Hematopoietic multipotent progenitor cell treated with erythropoietin and hydrocortisone succinate and interleukin-3 and kit ligand, for 17 days (in vitro differentiated cells): ENCODE results near the gene GTF2I.
"Not testable (repeated sequence)": the region's sequence is repeated elsewhere in the genome, so short reads cannot be mapped to it uniquely, and the experiment has no call there.

Experiments used
- DNase-seq: peaks from one replicate; pipeline ENCODE4 v3.0.0-alpha.2; 2015; ENCODE audit warnings: low spot score

GTF2I gene

DNA sequence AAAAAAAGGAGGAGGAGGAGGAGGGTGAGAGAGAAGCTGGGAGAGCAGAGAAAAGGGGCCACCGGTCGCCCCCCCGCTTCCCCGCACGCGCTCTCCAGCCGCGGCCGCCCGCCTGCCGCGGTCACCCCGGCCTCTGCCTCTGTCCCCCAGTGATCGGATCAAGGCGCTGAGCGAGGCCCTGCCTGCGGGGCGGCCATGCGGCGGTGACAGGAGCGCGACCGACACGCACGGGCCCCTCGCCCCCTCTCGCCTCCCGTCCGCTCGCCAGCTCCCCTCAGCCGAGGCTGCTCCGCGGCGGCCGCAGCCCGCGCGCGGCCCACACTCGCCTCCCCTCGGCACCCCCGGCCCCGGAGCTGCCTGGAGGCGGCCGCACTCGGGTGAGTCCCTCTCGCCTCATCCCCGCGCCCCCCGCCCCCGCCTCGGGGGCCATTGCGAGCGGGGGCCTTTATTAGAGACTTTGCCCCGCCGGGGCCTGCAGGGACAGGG lies at the start of gene GTF2I:
GTF2I (plus strand) TSS at position 27 of the 486 bp plus-strand sequence. CDS start 31,411 bp downstream, outside the sequence.
- DNase-seq = no peak

DNA sequence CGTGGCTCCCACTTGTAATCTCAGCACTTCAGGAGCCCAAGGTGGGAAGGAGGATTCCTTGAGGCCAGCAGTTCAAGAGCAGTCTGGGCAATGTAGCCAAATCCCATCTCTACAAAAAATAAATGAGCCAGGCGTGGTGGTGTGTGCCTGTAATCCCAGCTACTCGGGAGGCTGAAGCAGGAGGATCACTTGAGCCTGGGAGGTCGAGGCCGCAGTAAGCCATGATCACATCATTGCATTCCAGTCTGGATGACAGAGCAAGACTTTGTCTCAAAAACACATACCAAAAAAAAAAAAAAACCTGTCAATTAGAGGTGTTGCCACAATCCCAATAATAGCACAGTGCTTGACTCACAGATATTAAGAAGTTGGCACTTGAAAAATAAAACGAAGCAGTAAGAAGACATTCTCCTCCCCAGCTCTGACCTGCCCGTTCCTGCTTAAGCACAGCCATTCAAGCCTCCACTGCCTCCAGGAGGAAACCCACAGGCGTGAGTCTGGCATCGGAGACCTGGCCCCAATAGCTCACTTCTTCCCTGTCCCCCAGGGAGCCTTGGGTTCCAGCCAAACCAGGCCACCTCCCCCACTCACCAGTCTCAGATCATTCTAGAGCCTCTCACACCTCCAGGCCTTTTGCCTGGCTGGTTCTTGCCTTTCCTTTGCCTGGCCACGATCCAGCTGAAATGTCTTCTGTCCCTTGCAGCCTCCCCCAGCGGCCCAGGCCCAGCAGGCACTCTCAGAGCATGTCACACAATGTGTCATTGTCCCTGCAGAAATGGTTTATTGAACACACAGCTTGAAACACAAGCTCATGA lies 45.3 kb upstream of the GTF2I start:
- DNase-seq = no peak

DNA sequence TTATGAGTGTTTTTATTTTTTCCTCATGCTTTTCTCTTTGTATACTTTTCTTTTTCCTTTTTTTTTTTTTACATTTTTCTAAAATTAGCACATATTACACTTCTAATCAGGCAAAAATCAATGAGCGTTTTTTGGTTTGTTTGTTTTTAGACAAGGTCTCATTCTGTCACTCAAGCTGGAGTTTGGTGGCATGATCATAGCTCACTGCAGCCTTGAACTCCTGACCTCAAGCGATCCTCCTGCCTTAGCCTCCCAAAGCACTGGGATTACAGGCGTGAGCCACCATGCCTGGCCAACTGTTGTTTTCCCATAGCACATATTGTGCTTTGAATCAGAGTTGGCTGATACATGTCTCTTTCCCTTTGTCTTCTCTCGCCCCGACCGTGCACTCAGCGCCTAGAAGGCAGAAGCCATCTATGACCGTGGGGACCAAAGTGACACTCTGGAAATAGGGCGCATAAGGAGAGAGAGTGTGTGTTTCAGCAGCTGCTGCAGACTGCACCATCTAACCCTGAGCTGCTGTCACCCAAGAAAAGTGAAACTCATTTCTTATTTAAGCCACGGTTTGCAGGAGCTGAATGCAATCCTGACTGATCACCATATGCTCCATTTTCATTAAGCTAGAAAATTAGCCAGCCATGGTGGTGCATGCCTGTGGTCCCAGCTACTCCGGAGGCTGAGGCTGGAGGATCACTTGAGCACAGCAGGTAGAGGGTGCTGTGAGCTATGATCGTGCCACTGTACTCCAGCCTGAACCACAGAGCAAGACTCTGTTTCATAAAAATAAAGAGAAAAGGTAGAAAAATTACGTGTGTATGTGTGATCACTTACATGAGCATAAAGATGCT lies 41.4 kb upstream of the GTF2I start:
- no peak for DNase-seq

DNA sequence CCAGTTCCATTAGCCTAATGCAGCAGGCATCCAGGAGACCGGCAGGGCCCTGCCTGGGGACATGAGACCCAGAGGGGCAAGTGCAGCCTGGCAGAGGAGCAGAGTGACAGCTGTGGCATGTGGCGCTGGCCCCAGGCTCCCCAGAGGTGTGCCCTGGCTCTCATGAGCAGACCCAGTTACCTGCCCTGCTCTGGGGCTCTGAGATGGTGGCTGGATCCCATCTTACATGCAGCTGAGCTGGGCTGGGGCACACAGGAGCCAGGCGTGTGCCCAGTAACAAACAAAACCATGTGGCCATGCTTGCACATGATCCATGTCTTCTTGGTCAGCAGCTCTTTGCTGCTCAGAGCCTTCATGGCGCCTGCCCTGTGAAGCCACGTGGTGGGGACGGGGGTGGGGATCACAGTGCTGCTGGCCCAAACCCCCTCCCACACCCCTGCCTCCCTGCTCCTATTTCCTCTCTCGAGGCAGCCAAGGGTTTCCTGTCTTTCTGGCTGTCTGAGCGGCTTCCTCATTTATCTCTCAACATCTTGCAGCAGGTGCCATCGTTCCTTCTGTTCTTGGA lies 40.3 kb upstream of the GTF2I start:
- no peak for DNase-seq

DNA sequence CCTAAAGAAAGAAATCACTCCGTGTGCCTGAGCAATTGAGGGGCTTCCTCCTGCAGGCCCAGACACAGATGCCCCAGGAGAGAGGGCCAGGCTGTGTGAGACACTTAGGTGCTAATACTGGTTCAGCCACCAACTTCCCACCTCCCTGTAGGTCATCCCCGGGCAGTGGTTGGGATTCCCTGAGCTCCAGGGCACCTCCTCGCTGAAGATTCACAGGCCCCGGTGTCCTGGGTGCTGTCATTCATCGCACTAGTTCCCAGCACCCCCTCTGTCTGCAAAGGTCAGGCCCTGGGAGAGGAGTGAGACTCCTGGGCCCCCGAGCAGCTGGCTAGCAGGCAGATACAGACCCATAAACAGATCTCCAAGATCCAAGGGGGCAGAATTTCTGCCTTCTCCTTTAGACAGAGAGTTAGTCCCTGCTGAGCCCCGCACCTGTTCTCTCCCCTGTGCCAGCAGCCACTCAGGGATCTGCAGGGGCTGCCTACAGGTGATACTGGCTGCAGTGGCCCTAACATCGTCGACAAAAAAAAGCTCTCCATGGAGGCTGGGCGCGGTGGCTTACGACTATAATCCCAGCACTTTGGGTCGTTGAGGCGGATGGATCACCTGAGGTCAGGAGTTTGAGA lies 38.2 kb upstream of the GTF2I start:
- no peak for DNase-seq

DNA sequence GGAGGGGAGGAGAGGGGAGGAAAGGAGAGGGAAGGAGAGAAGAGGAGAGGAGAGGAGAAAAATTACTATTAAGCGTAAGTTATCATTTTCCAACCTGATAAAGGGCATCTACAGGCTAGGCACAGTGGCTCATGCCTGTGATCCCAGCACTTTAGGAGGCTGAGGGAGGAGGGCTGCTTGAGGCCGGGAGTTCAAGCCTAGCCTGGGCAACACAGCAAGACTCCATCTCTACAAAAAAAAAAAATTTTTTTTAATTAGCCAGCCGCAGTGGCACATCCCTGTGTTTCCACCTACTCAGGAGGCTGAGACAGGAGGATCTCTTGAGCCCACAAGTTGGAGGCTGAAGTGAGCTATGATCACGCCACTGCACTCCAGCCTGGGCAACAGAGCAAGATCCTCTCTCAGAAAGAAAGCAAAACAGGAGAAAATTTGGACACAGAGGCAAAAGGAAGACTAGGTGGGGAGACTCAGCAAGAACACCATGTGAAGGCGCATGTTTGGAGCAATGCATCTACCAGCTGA lies 35.2 kb upstream of the GTF2I start:
- no peak for DNase-seq

DNA sequence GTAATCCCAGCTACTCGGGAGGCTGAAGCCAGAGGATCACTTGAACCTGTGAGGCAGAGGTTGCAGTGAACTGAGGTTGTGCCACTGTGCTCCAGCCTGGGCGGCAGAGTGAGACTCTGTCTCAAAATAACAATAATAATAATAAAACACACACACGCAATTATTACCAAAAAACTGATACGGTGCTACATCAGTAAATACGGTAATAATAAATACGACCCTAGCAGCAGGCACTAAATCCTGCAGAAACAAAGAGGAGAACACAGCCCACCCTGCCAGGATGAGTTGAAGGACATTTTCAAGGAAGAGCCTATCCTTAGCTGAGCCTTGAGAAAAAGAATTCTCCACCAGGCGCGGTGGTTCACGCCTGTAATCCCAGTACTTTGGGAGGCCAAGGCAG lies 34.4 kb upstream of the GTF2I start:
- DNase-seq = no peak

DNA sequence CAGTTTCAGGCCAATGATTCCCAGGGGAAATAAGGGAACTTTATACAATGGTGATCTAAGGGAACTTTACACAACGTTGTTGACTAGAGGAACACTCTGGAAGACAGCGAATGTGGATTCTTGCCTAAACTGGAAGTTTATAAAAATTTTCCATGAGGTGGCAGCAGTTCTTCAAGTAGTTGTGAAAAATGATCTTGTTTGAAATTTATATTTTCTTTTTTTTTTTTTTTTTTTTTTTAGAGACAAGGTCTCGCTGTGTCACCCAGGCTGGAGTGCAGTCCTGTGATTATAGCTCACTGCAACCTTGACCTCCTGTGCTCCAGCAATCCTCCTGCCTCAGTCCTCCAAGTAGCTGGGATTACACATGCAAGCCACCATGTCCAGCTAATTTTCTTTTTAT lies 32.1 kb upstream of the GTF2I start:
- DNase-seq = peak; percentile 13

DNA sequence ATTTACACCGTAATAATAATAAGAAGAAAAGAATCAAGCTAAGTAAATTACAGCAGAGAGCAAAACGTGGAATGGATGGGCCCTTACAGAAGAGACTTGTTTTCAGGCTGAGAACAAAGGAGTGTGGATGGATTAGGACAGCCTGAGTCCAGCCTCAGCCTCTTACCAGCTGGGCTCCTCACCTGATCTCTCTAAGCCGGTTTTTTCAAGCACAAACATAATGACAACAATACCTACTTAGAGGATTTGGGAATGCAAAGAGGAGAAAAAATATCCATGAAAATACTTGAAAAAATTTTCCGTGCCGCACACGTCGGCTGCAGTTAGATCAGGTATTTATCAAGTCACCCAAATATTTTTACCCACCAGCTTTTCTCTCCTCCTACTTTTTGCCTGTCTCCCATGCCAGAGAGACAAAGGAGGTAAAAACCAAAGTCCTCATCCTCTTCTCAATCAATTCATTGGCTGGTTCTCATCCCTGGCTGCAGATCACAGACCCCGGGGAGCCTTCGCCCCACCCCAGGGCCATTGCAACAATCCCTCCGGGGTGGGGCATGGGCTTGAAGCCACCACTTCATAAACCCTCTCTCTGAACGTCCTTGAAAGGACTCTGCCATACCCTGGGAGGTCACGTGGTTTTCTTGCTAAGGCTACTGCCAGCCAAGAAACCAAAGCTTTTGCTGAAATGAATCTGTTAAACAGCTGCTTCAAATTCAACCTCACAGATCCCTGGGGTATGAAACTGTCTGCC lies 29.7 kb upstream of the GTF2I start:
- no peak for DNase-seq

DNA sequence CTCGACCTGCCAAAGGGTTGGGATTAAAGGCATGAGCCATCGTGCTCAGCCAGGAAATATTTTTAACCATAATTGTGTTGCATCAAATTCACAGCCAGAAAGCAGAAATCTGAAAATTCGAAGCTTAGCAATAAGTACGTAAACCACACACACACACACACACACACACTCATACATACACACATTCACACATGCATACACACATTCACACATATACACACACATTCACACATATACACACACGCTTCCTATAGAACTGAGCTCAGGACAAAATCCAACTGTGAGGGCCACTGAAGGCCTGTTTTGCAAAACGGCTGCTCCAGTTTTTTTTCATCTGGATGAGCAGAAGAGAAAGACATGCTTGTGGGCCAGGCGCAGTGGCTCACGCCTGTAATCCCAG lies 25.0 kb upstream of the GTF2I start:
- no peak for DNase-seq

DNA sequence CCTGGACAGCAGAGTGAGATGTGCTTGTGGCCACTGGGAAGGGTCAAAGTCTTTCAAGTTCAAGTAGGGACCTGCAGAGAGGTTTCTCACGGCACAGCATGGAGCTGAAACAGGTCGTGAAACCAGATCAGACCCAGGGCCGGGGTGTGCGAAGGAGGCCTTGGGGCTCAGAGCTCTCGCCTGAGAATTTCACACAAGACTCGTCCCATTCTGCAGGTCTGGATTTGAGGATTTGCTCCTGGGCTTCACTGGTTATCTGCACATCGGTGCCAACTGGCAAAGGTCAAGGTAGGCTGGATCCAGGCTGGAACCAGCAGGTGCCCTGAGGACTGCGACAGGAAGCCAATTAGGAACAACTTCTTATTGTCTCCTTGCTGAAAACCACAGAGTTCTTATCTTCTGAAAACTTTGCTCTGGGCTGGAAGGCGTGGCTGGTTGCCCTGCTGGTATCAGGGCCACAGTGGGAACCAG lies 24.0 kb upstream of the GTF2I start:
- DNase-seq = no peak

DNA sequence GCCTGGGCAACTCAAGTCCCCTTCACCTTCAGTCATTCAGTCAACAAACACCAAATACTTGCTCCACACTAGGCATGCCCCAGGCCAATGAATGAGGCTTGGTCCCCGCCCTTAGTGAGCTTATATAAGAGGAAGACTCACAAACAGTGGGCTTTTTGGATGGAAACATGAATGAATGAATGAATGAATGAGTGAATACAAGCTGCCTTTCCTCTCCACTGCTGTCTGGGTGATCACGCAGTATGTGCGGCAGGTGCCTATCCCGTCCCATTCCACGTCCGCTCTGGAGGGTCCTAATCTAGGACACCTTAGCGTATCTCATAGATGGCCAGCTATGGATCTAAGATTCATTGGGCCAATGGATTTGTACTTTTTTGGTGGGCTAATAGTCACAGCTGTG lies 19.8 kb upstream of the GTF2I start:
- DNase-seq = no peak

DNA sequence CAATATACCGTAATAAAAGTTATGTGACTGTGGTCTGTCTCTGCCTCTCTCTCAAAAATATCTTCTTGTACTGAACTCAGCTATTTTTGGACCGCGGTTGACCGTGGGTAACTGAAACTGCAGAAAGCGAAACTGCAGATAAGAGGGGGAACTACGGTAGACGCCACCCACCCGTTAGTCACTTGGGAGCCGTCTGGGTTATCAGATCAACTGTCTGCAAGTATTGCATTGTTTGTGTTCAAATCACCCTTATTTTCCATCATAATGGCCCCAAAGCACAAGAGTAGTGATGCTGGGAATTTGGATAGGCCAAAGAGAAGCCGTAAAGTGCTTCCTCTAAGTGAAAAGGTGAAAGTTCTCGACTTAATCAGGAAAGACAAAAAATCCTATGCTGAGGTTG lies 7.5 kb upstream of the GTF2I start:
- DNase-seq = peak; percentile 66

DNA sequence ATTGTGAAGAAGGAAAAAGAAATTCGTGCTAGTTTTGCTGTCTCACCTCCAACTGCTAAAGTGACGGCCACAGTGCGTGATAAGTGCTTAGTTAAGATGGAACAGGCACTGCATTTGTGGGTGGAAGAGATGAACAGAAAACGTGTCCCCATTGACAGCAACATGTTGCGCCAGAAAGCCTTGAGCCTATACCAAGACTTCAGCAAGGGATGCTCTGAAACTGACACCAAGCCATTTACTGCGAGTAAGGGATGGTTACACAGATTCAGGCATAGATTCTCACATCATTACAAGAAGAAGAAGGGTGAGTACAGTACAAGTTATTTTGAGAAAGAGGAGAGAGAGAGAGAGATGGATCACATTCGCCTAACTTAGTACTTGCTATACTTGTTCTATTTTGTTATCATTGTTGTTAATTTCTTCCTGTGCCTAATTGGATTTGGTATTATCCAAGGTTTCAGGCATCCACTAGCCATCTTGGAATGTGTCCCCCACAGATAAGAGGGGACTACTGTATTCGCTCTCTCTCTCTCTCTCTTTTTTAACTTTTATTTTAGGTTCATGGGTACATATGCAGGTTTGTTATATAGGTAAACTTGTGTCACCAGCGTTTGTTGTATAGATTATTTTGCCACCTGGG lies 6.9 kb upstream of the GTF2I start:
- not testable (repeated sequence) for DNase-seq

DNA sequence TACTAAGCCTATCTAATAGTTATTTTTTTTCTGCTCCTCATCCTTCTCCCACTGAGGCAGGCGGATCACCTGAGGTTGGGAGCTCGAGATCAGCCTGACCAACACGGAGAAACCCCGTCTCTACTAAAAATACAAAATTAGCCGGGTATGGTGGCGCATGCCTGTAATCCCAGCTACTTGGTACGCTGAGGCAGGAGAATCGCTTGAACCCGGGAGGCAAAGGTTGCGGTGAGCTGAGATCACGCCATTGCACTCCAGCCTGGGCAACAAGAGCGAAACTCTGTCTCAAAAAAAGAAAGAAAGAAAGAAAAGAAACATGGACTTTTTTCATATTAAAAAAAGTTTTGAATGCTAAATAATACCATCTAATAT lies 6.4 kb upstream of the GTF2I start:
- DNase-seq = not testable (repeated sequence)

DNA sequence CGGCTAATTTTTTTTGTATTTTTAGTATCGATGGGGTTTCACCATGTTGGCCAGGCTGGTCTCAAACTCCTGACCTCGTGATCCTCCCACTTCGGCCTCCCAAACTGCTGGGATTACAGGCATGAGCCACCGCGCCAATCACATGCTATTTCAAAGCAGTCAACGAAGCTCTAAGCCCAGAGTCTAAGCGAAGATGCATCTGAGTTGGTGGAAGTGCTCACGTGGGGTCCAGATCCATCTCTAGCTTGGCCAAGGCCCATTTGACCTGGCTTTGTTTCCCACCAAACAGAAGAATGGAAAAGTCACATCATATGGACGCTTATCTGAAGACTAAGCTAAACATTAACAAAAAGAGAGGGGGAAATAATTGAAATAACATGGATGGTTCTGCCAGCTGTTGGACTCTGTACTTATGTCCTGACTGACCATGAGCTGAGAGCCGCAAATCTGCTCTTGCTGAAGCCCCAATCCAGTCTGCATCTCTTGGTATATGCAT lies 3.8 kb upstream of the GTF2I start:
- DNase-seq = no peak

DNA sequence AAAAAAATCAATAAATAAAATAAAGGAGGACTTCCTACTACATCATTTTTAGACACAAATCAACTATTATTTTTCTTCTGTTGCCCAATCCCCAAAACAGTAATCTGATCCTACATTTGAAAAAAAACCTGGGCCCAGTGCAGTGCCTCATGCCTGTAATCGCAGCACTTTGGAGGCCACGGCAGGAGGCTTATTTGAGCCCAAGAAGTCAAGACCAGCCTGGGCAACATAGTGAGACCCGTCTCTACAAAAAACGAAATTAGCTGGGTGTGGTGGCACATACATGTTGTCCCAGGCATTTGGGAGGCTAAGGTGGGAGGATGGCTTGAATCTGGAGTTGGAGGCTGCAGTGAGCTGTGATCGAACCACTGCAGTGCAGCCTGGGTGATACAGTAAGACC lies 2.7 kb upstream of the GTF2I start:
- DNase-seq = no peak

DNA sequence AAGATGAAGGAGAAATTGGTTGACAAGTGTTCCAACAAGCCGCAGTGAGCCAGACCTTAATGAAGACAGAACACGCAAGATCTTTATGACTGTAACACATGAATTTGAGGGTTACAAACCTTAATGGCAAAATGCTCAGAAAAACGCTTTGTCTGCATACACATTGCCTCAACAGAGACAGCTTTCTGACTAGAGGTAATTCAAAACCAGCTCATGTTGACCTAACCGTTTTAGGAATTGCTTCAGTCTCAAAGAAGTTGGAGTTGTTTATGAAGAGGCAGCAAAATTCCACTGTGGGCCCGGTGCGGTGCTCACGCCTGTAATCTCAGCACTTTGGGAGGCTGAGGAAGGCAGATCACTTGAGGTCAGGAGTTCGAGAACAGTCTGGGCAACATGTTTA lies 2.2 kb upstream of the GTF2I start:
- DNase-seq = no peak

DNA sequence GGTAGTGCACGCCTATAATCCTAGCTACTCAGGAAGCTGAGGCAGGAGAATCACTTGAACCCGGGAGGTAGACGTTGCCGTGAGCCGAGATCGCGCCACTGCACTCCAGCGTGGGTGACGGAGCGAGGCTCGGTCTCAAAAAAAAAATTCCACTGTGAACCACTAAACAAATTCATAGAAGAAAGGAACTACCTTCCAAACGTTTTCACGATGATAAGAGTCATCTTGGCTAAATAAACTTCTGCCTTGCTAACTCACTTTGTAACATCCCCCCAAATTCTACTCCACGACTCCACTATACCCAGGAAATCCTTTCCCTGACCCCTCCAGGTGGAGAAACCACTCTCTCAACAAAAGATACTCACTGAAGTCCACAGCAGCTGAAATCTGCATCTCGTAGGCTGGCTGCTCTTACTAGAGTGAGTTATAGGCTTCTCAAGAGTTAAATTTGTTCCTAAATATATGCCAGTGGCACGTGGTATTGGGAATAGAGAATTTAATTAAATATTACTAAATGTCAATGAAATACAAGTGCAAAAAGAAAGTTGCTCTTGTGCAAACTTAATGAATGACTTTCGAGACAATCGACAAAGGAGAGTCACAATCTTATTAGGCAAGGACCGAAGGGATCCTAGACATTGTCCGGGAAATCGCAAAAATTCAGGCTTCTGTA lies 1.6 kb upstream of the GTF2I start:
- DNase-seq = no peak

DNA sequence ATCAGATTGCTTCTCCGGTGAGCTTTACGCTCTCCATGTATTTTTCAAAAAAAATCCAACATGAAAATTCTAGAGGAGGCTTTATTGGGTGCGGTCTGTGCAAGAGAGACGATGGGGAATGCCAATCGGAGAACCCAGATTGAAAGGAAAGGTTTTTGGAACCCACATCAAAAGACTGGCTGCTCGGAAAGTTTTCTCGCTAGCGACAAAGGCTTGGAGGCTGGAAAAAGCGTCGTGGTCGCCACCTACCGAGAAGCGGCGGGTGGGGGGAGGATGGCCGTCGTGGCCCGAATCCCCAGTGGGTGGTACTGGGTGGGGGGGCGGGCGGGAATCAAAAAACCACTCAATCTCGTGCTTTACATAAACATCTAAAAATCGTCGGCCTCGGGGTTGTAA lies 1.1 kb upstream of the GTF2I start:
- no peak for DNase-seq
